ENCODE data around the gene ADGRG3. TPM values are rescaled to one million over a fixed set of nuclear protein-coding genes. Genes with fewer than 3 reads are reported as not detected.
A peak's percentile ranks its signal among the peaks of the same experiment; 100 is the strongest.

The ADGRG3 gene
- total and polyA plus RNA-seq, 12 donors: 0.14 to 2.0 (median 0.45) TPM; not detected in 4

DNA sequence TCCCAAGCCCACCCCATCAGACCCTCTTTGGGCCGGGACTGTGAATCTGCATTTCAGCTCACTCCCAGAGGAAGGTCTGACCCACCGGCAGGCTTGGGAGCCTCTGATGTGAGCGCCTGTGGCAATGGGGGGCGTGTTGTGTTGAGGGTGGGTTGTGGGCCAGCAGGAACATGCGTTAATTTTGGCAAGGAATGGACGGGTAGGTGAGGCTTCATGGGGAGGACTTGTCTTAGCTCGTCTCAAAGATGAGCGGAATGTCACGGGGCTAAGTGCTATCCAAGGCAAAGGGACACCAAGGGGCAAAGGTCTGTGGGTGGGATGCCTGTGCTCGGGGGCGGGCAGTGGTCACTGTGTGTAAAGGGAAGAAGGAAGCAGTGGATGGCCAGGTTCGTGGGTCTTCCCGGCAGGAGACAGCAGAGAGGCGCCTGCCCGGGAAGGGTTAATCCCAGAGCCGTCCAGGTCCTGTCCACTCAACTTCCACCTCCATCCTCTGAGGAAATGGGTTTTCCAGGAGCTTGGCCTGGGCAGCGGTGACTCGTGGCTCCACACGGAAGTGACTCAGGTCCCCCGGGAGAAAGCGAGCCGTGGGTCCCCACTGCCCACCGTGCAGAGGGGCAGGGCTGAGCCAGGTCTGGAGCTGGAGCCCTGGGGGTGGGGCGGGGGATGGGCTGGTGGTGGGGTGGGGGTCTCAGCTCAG lies 22.3 kb upstream of the ADGRG3 start:
- H3K4me1 ChIP-seq (replicated peaks in 1 of 2): peaks cover 0 to 10% of the 10 kb centered on the region in 2 donors
- 59 to 66% (median 61%) methylated on average over 15 to 24 of the region's 24 CpGs for WGBS, 4 donors
- H3K9me3 ChIP-seq (replicated peaks in 1 of 3): no peaks in the 10 kb centered on the region
- H3K36me3 ChIP-seq (replicated peaks in 1 of 2): no peaks in the 10 kb centered on the region
- H3K27me3 ChIP-seq: no peaks in the 10 kb centered on the region
- peak overlapping the region in 2 of 5 donors; percentile 13 to 74 for H3K27ac ChIP-seq
- H3K4me3 ChIP-seq: no peak overlapping the region
- TF ChIP-seq POLR2A (IDR thresholded peaks at IDR 0.05): no peak
- TF ChIP-seq, protein P1, sequence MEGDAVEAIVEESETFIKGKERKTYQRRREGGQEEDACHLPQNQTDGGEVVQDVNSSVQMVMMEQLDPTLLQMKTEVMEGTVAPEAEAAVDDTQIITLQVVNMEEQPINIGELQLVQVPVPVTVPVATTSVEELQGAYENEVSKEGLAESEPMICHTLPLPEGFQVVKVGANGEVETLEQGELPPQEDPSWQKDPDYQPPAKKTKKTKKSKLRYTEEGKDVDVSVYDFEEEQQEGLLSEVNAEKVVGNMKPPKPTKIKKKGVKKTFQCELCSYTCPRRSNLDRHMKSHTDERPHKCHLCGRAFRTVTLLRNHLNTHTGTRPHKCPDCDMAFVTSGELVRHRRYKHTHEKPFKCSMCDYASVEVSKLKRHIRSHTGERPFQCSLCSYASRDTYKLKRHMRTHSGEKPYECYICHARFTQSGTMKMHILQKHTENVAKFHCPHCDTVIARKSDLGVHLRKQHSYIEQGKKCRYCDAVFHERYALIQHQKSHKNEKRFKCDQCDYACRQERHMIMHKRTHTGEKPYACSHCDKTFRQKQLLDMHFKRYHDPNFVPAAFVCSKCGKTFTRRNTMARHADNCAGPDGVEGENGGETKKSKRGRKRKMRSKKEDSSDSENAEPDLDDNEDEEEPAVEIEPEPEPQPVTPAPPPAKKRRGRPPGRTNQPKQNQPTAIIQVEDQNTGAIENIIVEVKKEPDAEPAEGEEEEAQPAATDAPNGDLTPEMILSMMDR (IDR thresholded peaks at IDR 0.05): no peak
- intact Hi-C loops (cut with DNase I): loop anchor here (5.0 kb wide), 1 partner anchor 44 kb away; no protein-coding TSS in a partner anchor
- DNase-seq: peak in 3 of 7 donors; percentile 41 to 67 (median 51)

DNA sequence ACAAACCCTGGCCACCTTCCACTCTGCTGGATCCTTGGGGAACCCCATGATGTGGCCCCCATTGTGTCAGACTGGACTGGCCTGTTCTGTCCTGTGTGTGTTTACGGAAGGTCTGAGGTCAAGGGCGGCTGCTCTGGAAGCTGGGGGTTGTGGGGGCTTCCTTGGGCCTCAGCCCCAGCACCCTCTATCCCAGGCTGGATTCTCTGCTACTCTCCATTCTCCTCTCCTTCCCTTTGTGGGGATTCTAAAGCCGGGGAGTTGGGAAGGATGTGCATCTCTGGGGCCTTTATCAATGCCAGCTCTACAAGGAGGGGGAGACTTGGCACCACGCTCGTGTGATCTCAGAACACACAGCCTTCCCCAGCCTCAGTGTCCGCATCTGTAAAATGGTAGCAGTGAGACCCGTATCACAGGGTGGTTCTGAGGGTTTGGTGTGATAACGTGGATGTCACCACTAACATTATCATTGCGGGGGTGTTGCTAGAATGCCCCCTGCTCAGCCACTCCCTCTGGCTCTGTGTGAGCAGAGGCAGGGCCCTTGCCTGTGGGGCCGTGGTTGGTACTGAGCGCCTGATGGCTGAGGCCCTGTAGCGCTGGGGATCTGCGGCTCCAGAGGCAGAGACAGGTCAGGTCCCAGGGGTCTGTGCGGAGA lies 21.6 kb upstream of the ADGRG3 start:
- Histone ChIP-seq H3K27ac (peak overlapping the region in 2 of 5 donors; percentile 13 to 74), H3K9me3 (replicated peaks in 1 of 3) (no peaks in the 10 kb centered on the region), H3K4me1 (replicated peaks in 1 of 2) (peaks cover 0 to 10% of the 10 kb centered on the region in 2 donors), H3K4me3 (no peak overlapping the region), H3K27me3 (no peaks in the 10 kb centered on the region), H3K36me3 (replicated peaks in 1 of 2) (peaks cover 0 to 5% of the 10 kb centered on the region in 2 donors)
- TF ChIP-seq POLR2A (IDR thresholded peaks at IDR 0.05): no peak
- TF ChIP-seq, protein P1 (IDR thresholded peaks at IDR 0.05): no peak
- intact Hi-C loops (cut with DNase I): loop anchor here (5.0 kb wide), 1 partner anchor 44 kb away; no protein-coding TSS in a partner anchor
- 66 to 77% (median 72%) methylated on average over 4 to 14 of the region's 14 CpGs for WGBS, 4 donors
- DNase-seq: no peak

DNA sequence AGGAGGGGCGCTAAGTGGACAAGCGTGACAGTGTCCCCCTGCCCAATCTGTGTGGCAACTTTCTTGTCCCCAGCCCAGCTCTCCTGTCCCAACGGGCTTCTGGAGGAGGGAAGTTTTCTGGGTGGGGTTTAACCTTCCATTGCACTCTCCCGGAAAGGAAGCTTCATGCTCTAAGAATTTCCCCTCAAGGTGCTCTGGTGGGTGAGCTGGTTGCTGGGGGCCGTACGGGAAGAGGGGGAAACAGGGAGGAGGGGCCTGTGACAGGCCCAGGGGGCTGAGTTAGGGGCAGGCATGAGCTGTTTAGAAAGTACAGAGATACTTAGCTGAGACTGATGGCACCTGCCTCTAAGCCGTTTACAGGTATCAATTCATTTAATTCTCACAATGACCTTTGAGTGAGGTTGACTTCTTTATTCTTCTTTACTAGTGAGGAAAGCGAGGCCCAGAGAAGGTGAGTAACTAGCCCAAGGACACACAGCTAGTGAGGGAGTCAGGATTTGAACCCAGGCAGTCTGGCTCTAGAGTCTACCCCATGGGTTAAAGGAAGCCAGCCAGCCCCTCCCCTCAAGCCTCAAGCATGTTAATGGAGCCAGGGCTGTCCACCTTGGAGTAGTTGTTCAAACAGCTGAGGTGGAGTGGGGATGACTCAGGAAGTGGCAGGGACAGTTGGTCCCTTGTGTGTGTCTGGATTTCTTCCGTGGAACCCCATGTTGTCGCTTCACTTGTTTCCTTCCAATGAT lies 20.8 kb upstream of the ADGRG3 start:
- 54 to 70% (median 63%) methylated on average over 10 of the region's 10 CpGs for WGBS, 4 donors
- no peak overlapping the region for H3K4me3 ChIP-seq
- peaks cover 0 to 7% of the 10 kb centered on the region in 2 donors for H3K36me3 ChIP-seq (replicated peaks in 1 of 2)
- H3K4me1 ChIP-seq (replicated peaks in 1 of 2): peaks cover 0 to 10% of the 10 kb centered on the region in 2 donors
- no peaks in the 10 kb centered on the region for H3K9me3 ChIP-seq (replicated peaks in 1 of 3)
- TF ChIP-seq, protein P1 (IDR thresholded peaks at IDR 0.05): no peak
- TF ChIP-seq POLR2A (IDR thresholded peaks at IDR 0.05): no peak
- intact Hi-C loops (cut with DNase I): loop anchor here (5.0 kb wide), 1 partner anchor 45 kb away; no protein-coding TSS in a partner anchor
- H3K27me3 ChIP-seq: no peaks in the 10 kb centered on the region
- DNase-seq: no peak
- peak overlapping the region in 2 of 5 donors; percentile 15 to 74 for H3K27ac ChIP-seq

DNA sequence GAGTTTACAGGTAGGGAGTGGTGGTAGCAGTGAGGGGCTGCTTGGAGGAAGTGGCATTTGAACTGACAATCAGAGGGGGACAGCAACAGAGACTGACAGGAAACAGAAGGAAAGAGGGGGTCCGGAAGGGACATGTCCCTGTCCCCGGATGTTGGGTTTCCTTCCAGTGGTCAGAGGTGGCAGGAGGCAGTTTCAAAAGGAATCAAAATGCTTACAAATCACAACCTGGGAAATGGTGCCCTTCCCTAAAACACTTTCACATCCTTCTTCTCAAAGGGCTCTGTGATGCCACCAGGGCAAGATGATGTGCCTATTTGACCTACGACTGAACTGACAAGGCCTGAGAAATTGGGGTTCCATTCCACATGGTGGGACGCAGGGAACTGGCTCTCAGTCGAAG lies 20.0 kb upstream of the ADGRG3 start:
- H3K4me3 ChIP-seq: no peak overlapping the region
- H3K27ac ChIP-seq: peak overlapping the region in 2 of 5 donors; percentile 15 to 74
- no peak for TF ChIP-seq POLR2A (IDR thresholded peaks at IDR 0.05)
- TF ChIP-seq, protein P1 (IDR thresholded peaks at IDR 0.05): no peak
- no peaks in the 10 kb centered on the region for H3K9me3 ChIP-seq (replicated peaks in 1 of 3)
- H3K27me3 ChIP-seq: no peaks in the 10 kb centered on the region
- H3K4me1 ChIP-seq (replicated peaks in 1 of 2): peaks cover 0 to 10% of the 10 kb centered on the region in 2 donors
- intact Hi-C loops (cut with DNase I): loop anchor here (5.0 kb wide), 1 partner anchor 46 kb away; no protein-coding TSS in a partner anchor
- DNase-seq: no peak
- WGBS, 4 donors: 61 to 72% (median 64%) methylated on average over 4 to 5 of the region's 5 CpGs
- H3K36me3 ChIP-seq (replicated peaks in 1 of 2): peaks cover 0 to 7% of the 10 kb centered on the region in 2 donors

All from adrenal gland (tissue), 12 donors.